GM21515 (cell line): Measurements from ENCODE around the gene FAM90A1.
"Not testable (repeated sequence)": the region's sequence is repeated elsewhere in the genome, so short reads cannot be mapped to it uniquely, and the experiment has no call there.

Experiments
- ATAC-seq: cut with Tn5 transposase; IDR thresholded peaks from one replicate; pipeline ENCODE4 v1.9.1; 2021; ENCODE audit not compliant: unreplicated experiment

Gene FAM90A1

GRCh38 chr12:8233935-8234495, 6.6 kb upstream of the FAM90A1 start:
- not testable (repeated sequence) for ATAC-seq

- ATAC-seq: not testable (repeated sequence)
These were observed 6.0 kb upstream of the FAM90A1 start for GRCh38 chr12:8233300-8233855.

DNA sequence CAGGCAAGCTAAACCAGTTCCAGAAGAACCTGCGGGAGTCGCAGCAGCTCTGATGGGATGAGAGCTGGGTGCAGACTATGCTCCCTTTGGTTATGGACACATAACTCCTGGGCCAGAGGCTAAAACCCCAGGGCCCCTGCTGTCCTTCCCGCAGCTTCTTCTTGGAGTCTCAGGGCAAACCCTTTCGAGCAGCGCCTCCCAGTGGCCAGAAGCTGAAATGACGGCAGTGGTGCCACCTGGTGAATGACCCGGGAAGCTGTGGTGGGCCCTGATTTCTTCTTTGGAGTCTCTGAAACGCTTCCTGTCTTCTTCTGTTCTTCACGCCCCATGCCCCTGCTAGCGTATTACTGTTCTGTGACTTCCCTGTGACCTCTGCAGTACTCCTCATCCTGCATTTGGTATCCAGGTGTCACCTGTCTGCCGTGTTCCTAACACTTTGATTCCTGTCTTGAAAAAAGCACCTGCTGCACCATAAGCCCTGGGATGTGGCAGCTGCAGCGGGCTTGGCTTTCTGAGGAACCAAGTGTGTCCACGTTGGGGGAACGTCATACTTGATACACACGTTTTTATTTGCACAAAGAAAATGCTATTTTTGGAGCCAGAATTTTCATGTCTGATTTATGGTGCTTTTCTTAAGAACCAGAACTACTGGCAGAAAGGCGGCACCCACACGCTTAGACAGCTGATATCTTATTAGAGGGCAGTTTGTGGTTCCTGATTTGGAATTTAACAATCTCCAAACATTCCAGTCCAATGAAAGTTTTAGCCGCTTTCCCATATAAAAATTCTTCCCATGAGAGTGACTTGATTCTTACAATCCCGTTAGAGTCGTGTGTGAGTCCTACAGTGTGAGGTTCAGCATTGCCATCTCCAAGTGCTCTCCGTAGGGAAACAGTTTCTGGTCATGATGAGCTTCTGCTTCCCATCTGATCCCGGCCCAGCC, 4.5 kb upstream of the FAM90A1 start:
- not testable (repeated sequence) for ATAC-seq

GRCh38 chr12:8231049-8231448, 3.6 kb upstream of the FAM90A1 start:
- ATAC-seq: not testable (repeated sequence)

- ATAC-seq: not testable (repeated sequence)
These were observed 2.1 kb upstream of the FAM90A1 start for GRCh38 chr12:8229486-8229885.

DNA sequence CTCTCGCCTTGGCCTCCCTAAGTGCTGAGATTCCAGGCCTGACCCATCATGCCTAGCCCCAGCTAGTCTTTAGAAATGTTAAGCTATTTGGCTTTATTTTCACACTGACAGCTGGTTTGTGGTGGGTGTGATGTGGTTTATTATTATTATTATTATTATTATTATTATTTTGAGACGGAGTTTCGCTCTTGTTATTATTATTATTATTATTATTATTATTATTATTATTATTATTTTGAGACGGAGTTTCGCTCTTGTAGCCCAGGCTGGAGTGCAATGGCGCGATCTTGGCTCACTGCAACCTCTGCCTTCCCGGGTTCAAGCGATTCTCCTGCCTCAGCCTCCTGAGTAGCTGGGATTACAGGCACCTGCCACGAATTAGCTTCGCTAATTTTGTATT, 1.2 kb upstream of the FAM90A1 start:
- ATAC-seq: not testable (repeated sequence)

GRCh38 chr12:8227732-8228077, 287 bp upstream of the FAM90A1 start:
- not testable (repeated sequence) for ATAC-seq

- no peak for ATAC-seq
These were observed 1.1 kb downstream of the FAM90A1 start for GRCh38 chr12:8226355-8226754.

GRCh38 chr12:8224782-8225181, 2.6 kb downstream of the FAM90A1 start:
- ATAC-seq: not testable (repeated sequence)

- ATAC-seq: not testable (repeated sequence)
These were observed 3.8 kb downstream of the FAM90A1 start for GRCh38 chr12:8223646-8224045.

GRCh38 chr12:8222303-8222702, 5.1 kb downstream of the FAM90A1 start:
- ATAC-seq: not testable (repeated sequence)

GRCh38 chr12:8221844-8222243, 5.6 kb downstream of the FAM90A1 start:
- not testable (repeated sequence) for ATAC-seq

DNA sequence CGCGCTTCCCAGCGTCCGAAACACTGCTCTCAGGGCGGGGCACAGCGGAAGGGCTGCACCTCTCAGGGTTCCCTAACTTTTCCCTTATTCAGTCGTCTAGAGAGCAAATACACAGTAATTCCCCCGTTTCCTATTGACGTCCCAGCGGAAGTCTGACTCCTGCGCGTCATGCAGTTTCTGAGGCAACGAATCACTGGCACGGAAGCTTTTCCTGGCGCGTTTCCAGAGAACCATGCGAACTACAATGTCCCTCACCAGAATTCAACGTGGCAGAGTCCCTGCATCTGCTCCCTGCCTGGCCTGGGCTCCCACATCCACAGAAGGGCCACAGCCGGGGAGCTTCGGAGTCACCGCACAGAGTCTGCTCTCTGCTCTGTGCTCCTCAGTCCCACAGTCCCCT, 6.0 kb downstream of the FAM90A1 start:
- ATAC-seq: not testable (repeated sequence)

DNA sequence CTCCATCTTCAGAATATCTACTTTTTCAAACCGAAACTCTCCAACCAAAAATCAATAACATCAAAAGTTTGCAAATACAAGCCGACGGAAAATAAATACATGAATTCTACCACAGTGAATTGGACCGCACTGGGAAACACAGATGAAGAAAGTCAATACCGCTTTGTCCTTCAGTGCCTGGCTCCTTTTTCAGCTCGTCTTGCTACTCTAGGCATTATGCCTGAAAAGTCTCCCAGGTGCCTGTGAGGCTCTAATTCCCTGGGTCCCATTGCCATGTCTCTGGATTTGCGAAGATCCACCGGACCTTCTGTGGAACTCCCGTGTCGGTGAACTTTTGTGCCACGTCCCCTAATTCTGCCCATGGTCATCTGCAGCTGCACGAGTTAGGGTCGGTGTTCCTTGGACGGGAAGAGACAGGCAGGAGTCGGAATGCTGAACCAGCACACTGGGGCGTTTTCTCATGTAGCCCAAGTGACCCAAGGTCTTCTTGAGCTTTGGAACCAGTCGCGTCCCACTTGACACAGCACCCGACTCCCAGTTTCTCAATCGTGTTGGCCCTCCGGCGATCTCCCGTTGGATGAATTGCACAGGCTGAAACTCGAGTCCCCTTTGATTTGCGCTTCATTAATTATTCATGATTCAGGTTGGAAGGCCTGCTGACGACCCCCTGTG, 8.6 kb downstream of the FAM90A1 start:
- not testable (repeated sequence) for ATAC-seq

DNA sequence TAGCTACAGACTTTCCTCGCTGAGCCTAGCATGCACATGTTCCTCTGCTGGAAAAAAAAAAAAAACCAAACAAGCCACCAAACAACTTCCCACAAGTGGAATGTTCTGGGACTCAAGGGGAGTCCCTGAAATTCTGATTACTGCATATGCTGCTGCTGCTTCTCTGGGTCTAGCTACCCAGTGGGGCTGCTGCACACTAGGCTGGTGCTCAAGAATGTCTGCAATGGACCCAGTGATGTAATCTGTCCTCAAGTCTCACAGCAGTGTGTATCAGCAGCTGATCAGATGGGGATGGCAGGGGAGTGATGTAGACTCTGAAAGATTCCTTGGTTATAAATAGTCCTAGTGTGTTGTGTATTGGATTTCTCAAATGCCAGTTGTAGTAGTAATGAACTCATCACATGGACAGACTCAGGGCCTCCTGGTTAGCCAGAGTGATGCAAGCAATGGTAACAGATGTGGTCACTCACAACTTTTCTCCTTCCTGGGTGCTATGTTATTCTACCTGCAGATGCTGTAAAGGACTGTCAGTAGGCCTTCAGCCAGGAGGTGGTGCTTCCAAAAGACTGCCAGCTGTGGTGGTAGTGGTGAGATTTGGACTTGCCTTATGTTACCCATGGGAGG, 29.6 kb downstream of the FAM90A1 start:
- not testable (repeated sequence) for ATAC-seq

DNA sequence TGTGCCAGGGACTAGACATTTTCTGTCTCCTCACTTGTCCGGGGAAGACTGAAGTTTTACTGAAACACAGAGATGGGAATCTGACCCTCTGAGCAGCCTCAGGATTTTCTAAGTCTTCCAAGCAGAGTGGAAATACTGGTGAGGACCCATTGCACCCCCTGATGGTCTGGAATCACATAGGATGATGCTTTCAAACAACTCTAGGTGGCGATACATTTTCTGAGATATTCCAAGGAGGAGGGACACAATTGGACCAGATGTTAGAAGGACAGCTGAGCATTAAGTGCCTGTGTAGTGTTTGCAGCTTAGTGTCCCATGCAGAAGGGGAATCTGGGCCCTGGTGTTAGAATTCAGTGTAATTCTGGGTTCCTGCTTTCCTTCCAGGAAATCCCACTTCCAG, 39.3 kb downstream of the FAM90A1 start:
- ATAC-seq: not testable (repeated sequence)

DNA sequence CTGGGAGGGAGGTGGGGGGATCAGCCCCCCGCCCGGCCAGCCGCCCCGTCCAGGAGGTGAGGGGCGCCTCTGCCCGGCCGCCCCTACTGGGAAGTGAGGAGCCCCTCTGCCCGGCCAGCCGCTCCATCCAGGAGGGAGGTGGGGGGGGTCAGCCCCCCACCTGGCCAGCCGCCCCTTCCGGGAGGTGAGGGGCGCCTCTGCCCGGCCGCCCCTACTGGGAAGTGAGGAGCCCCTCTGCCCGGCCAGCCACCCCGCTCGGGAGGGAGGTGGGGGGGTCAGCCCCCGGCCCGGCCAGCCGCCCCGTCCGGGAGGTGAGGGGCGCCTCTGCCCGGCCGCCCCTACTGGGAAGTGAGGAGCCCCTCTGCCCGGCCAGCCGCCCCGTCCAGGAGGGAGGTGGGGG, 43.2 kb downstream of the FAM90A1 start:
- ATAC-seq: not testable (repeated sequence)

- not testable (repeated sequence) for ATAC-seq
These were observed 44.1 kb downstream of the FAM90A1 start for GRCh38 chr12:8183346-8183745.

- not testable (repeated sequence) for ATAC-seq
These were observed 44.5 kb downstream of the FAM90A1 start for GRCh38 chr12:8182923-8183322.

DNA sequence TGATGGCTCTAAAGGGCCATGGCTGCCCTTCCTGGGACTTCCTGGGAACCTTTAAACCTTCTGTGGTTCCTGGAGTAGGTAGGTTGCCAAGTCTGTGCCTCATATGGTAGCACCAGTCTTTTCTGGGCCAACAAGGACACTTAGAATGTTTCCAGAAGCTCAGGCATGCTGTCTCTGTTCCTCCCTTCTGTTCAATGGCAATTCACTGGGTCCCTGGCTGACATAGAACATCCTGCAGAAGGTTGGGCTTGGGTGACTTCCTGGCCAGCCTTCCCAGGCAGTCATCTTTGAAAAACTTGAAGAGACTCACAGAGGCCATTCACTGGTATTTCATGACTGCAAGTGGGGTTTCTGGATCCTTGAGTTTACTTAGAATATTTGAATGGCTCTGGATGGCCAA, 46.1 kb downstream of the FAM90A1 start:
- ATAC-seq: not testable (repeated sequence)
